Liver (tissue), 3 donors: ENCODE data around the gene CCDC12.

Experiments used
- EGR1 ChIP-seq, 2 donors: IDR thresholded peaks; 2 replicates each; pipeline ENCODE4 v1.6.1; 2016 to 2018; ENCODE audit warnings: antibody characterized with exemption in 2 of 2, low read depth in 2 of 2
- HNF4G ChIP-seq: IDR thresholded peaks from 2 replicates; pipeline ENCODE4 v1.6.1; 2016; ENCODE audit warnings: antibody characterized with exemption
- RAD21 ChIP-seq, 2 donors: IDR thresholded peaks; 2 replicates each; pipeline ENCODE4 v1.6.1; 2016; ENCODE audit warnings: antibody characterized with exemption in 2 of 2, mild to moderate bottlenecking in 2 of 2
- RXRA ChIP-seq, 2 donors: IDR thresholded peaks; 2 replicates each; pipeline ENCODE4 v1.6.1; 2017 to 2018; ENCODE audit warnings: antibody characterized with exemption in 2 of 2, mild to moderate bottlenecking in 1 of 2
- TF ChIP-seq, protein P1 (sequence below): fragments of 150-350 bp; IDR thresholded peaks from 2 replicates; pipeline ENCODE4 v1.5.1; 2017; ENCODE audit warnings: improper control_type of control experiment, low read depth, low read length; ENCODE audit not compliant: missing input control
- TF ChIP-seq, protein P2 (sequence below): IDR thresholded peaks from 2 replicates; pipeline ENCODE4 v1.6.1; 2016; ENCODE audit warnings: antibody characterized with exemption
- donor health status: healthy.
- donor health status: healthy.

DNA sequence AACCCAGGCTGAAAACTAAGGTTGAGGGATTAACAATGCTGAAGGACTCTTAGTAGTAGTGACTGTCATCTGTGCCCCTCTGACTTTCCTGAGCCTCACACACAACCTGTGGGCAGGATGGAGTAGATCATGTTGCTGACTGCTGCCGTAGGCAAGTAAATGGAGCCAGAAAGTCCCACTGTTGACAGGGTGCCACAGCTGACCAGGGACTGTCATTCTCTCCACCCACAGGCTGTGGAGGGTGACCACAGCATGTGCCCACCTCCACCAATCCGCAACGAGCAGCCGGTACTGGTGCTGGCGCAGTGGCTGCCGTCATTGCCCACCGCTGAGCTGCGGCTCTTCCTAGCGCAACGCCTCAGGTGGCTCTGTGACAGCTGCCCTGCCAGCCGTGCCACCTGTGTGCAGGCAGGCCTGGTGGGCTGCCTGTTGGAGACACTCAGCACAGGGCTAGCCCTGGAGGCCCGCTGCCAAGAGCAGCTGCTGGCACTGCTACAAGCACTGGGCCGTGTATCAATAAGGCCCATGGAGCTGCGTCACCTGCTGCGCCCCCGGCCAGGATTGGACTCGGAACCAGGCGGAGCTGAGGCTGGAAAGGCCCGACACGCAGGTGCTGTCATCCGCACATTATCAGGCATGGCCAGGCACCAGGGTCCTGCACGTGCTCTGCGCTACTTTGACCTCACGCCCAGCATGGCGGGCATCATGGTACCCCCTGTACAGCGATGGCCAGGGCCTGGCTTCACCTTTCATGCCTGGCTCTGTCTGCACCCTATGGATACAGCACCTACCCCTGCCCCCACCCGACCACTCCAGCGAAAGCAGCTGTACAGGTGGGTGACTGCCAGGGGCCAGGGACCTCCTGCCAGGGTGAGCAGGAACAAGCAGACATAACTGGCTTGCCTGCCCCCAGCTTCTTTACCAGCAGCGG, 18.5 kb upstream of the CCDC12 start:
- TF ChIP-seq EGR1 (IDR thresholded peaks at IDR 0.05; ENCODE audit: low read depth in 2 of 2), result no peak
- no peak for TF ChIP-seq RAD21 (IDR thresholded peaks at IDR 0.05)
- TF ChIP-seq, protein P1, sequence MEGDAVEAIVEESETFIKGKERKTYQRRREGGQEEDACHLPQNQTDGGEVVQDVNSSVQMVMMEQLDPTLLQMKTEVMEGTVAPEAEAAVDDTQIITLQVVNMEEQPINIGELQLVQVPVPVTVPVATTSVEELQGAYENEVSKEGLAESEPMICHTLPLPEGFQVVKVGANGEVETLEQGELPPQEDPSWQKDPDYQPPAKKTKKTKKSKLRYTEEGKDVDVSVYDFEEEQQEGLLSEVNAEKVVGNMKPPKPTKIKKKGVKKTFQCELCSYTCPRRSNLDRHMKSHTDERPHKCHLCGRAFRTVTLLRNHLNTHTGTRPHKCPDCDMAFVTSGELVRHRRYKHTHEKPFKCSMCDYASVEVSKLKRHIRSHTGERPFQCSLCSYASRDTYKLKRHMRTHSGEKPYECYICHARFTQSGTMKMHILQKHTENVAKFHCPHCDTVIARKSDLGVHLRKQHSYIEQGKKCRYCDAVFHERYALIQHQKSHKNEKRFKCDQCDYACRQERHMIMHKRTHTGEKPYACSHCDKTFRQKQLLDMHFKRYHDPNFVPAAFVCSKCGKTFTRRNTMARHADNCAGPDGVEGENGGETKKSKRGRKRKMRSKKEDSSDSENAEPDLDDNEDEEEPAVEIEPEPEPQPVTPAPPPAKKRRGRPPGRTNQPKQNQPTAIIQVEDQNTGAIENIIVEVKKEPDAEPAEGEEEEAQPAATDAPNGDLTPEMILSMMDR, result no peak
- TF ChIP-seq, protein P2, sequence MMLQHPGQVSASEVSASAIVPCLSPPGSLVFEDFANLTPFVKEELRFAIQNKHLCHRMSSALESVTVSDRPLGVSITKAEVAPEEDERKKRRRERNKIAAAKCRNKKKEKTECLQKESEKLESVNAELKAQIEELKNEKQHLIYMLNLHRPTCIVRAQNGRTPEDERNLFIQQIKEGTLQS, result no peak
- TF ChIP-seq HNF4G, result no peak
- no peak for TF ChIP-seq RXRA (IDR thresholded peaks at IDR 0.05)
